Liver (tissue), 3 donors: Measurements from ENCODE around the gene RGS13.

Source experiments
- CTCF ChIP-seq: fragments of 150-350 bp; IDR thresholded peaks from 2 replicates; pipeline ENCODE4 v1.5.1; 2017; ENCODE audit warnings: improper control_type of control experiment, low read depth, low read length; ENCODE audit not compliant: missing input control
- JUND ChIP-seq, 2 donors: IDR thresholded peaks; 2 replicates each; pipeline ENCODE4 v1.6.1; 2016; ENCODE audit warnings: antibody characterized with exemption in 2 of 2
- NR2F2 ChIP-seq: IDR thresholded peaks from 2 replicates; pipeline ENCODE4 v1.6.1; 2016; ENCODE audit warnings: antibody characterized with exemption
- donor health status: healthy.
- donor health status: healthy.

- TF ChIP-seq NR2F2 (no peak), CTCF (no peak), JUND (IDR thresholded peaks at IDR 0.05) (no peak)
Measured at GRCh38 chr1:192592981-192593708, 42.8 kb upstream of the RGS13 start.
